ENCODE data around the gene IL20RA. TPM values are rescaled to one million over a fixed set of nuclear protein-coding genes. Genes with fewer than 3 reads are reported as not detected.
"Not testable (repeated sequence)": the region's sequence is repeated elsewhere in the genome, so short reads cannot be mapped to it uniquely, and the experiment has no call there.

The IL20RA gene
- total RNA-seq, 1 donor from 2014 or later = 13.3 TPM

- Histone ChIP-seq H3K4me1 (no peaks in the 10 kb centered on the region), H3K9me3 (no peaks in the 10 kb centered on the region), H3K36me3 (no peaks in the 10 kb centered on the region), H3K4me3 (no peak overlapping the region), H3K27ac (no peak overlapping the region), H3K27me3 (peaks cover 16% of the 10 kb centered on the region)
- no peak for TF ChIP-seq CTCF (IDR thresholded peaks at IDR 0.05)
- ATAC-seq (no peak), DNase-seq (no peak)
- intact Hi-C loops (cut with DNase I) = no loop called here
Measured at GRCh38 chr6:136983687-136984086, 61.1 kb downstream of the IL20RA start.

- Histone ChIP-seq H3K27ac (no peak overlapping the region), H3K4me3 (no peak overlapping the region), H3K36me3 (no peaks in the 10 kb centered on the region), H3K4me1 (no peaks in the 10 kb centered on the region), H3K27me3 (peaks cover 8% of the 10 kb centered on the region), H3K9me3 (no peaks in the 10 kb centered on the region)
- no peak for DNase-seq
- ATAC-seq = no peak
- TF ChIP-seq CTCF (IDR thresholded peaks at IDR 0.05) = no peak
- intact Hi-C loops (cut with DNase I) = no loop called here
Measured at GRCh38 chr6:136982928-136983327, 61.8 kb downstream of the IL20RA start.

GRCh38 chr6:136980070-136980469 is 64.7 kb downstream of the IL20RA start:
- TF ChIP-seq CTCF (IDR thresholded peaks at IDR 0.05) = no peak
- ATAC-seq = no peak
- Histone ChIP-seq H3K4me1 (no peaks in the 10 kb centered on the region), H3K27ac (no peak overlapping the region), H3K4me3 (no peak overlapping the region), H3K9me3 (no peaks in the 10 kb centered on the region), H3K36me3 (no peaks in the 10 kb centered on the region), H3K27me3 (no peaks in the 10 kb centered on the region)
- intact Hi-C loops (cut with DNase I) = no loop called here
- no peak for DNase-seq

DNA sequence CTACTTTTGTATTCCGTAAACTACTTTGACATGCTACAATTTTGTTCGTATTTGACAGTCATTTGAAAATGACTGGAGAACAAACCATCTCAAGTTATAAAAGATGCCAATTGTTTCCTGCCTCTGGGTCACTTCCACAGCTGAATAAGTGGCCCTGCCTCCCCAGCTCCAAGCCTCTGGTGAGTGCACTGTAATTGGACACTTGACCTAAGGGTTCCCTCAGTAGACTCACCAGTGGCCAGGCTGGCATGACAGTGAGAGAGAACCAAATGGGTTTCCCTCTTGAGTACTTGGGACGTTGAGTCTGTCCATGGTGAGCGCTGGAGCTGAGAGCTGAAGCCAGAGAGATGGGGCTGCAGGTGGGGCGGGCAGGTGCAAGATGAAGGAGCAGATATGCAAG is 65.6 kb downstream of the IL20RA start:
- no peak for TF ChIP-seq CTCF (IDR thresholded peaks at IDR 0.05)
- intact Hi-C loops (cut with DNase I) = no loop called here
- ATAC-seq = no peak

DNA sequence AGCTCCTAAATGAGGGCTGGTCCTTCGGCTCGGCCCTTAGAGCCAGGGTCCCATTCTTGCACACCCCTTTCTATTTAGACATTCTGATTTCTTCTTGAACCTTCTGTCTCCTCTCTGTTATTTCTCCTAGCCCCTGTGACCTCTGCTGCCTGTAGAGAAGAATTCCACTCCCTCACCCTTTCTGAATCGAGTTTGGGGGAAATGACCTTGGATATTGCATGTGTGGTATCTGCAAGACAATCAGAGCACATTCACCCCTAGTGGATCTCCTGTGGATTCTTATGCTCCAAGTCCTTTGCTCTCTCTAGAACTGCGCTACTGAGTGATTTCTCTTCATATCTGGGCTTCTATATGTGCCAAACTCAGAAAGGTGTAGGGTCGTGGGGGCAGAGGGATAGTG is 67.7 kb downstream of the IL20RA start:
- DNase-seq (no peak), ATAC-seq (no peak)
- Histone ChIP-seq H3K4me3 (no peak overlapping the region), H3K27ac (no peak overlapping the region), H3K27me3 (no peaks in the 10 kb centered on the region), H3K4me1 (no peaks in the 10 kb centered on the region), H3K36me3 (no peaks in the 10 kb centered on the region), H3K9me3 (no peaks in the 10 kb centered on the region)
- no peak for TF ChIP-seq CTCF (IDR thresholded peaks at IDR 0.05)
- intact Hi-C loops (cut with DNase I) = no loop called here

More for the DNA sequence above, 65.6 kb downstream of the IL20RA start:
- DNase-seq = no peak
- Histone ChIP-seq H3K27ac (no peak overlapping the region), H3K27me3 (no peaks in the 10 kb centered on the region), H3K9me3 (no peaks in the 10 kb centered on the region), H3K4me3 (no peak overlapping the region), H3K4me1 (no peaks in the 10 kb centered on the region), H3K36me3 (no peaks in the 10 kb centered on the region)

DNA sequence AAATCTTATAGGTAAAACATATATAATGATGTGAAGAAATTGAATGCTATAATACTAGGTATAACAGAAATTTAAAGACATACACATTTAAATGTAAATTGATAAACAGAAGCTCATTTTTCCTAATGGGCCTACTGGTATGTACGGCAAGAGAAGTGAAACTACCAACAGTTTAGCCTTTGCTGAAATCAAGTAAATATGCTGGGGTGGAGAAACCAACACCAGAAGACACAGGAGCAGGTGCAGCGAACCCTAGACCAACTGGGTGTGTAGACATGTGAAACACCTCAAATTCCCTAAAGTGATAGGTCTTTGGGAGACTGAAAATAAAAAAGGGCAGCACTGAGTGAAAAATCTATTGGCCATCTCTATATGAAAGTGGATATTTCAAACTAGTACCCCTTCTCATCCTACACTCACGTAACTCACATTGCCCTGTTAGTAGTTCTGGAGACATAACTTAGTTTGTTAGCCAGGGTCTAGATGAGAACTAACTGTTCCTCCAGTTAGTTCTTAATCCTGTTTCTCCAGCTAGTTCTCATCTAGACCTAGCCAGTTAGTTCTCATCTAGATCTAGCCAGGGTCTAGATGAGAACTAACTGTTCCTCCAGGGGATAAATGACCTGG is 69.6 kb downstream of the IL20RA start:
- no peaks in the 10 kb centered on the region for H3K27me3 ChIP-seq
- no peaks in the 10 kb centered on the region for H3K36me3 ChIP-seq
- H3K4me1 ChIP-seq = no peaks in the 10 kb centered on the region
- intact Hi-C loops (cut with DNase I) = no loop called here
- no peak overlapping the region for H3K27ac ChIP-seq
- H3K4me3 ChIP-seq = no peak overlapping the region
- no peaks in the 10 kb centered on the region for H3K9me3 ChIP-seq
- ATAC-seq (no peak), DNase-seq (no peak)
- TF ChIP-seq CTCF (IDR thresholded peaks at IDR 0.05) = no peak

- H3K4me3 ChIP-seq; H3K36me3 ChIP-seq; DNase-seq; intact Hi-C loops (cut with DNase I); ATAC-seq; H3K27me3 ChIP-seq; H3K9me3 ChIP-seq; H3K27ac ChIP-seq; H3K4me1 ChIP-seq: not testable (repeated sequence)
Measured at GRCh38 chr6:136973781-136974180, 71.0 kb downstream of the IL20RA start.
